NCI-H510A (cell line): ENCODE results near the gene RGPD8.

Experiments used
- DNase-seq: peaks from one replicate; lab custom pipeline; 2025; lab: John Stamatoyannopoulos, UW

The RGPD8 gene

DNA sequence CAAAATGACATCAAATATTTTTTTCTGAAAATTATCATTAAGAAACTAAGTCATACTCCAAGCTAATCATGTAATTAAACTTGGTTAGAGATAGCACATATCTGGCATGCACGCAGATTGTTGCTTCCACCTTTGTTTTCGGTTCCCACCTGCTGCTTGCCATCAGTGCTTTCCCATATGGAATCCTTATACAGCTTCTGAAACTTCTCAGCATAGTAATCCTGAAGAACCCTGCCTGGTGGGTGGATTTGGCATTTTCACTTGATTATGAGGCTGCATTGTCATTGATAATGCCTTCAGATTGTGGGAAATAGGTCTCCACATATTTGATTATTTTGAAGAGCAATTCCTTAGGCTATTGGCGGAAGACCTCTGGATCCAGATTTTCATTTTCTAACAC lies 110.5 kb downstream of the RGPD8 start:
- DNase-seq: no peak

DNA sequence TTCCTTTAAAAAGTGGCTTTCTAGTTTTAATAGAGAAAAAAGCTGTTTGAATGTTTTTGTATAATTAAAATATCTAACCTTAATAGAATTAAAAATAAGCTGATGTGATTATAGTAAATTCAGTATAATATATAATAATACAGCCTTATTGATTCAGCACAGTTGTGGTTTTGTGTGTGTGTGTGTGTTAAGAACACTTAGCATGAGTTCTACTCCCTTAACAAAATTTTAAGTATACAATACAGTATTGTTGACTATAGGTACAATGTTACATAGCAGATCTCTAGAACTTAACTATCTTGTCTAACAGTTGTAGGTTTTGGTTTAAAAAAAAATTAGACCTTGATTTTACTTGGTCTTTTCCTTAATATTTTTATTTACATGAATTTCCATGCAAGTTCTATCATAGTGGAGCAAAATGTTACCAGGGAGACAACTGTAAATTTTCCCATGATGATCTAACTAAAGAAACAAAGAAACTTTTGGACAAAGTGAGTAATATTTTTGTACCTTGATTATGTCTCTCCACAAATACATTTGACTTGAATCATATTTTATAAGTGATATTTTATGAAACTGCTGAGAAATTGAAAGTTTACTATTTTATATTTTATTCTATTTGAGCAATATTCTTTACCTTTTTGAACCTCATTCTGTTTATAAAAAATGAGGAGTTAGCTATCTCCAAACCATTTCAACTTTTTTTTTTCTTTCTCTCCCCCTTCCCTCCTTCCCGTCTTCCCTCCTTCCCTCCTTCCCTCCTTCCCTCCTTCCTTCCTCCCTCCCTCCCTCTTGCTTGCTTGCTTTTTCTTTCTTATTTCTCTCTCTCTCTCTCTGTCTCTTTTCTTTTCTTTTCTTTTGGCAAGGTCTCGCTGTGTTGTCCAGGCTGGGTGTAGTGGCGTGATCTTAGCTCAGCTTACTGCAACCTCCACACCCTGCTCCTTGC lies 111.8 kb downstream of the RGPD8 start:
- no peak for DNase-seq
